WTC11 (cell line): Measurements from ENCODE around the gene CDH12. TPM values are rescaled to one million over a fixed set of nuclear protein-coding genes. Genes with fewer than 3 reads are reported as not detected.

Source experiments
- ATAC-seq: fragments of 200-7000 bp; cut with Tn5 transposase; 2 replicates; pipeline ENCODE4 v1.10.0; 2021; ENCODE audit warnings: mild to moderate bottlenecking, moderate library complexity
- CTCF ChIA-PET: fragments of 300-600 bp; sonication (Branson Sonifier 250); formaldehyde crosslinking; loops from one replicate; lab custom pipeline; 2021; ENCODE audit warnings: antibody characterized with exemption; lab: Charles Lee
- POLR2A ChIA-PET: fragments of 350-600 bp; sonication (Branson Sonifier 250); formaldehyde crosslinking; loops from one replicate; lab custom pipeline; 2021; ENCODE audit warnings: antibody characterized with exemption; lab: Charles Lee
- DNase-seq: peaks from one replicate; pipeline ENCODE4 v3.0.0; 2021; ENCODE audit warnings: low spot score
- H3K27ac Mint-ChIP-seq: 2 replicates; pipeline ENCODE4 v1.8.0; 2021; ENCODE audit warnings: mixed read lengths
- H3K27me3 Mint-ChIP-seq: 2 replicates; pipeline ENCODE4 v1.8.0; 2021; ENCODE audit warnings: low read depth, mild to moderate bottlenecking, moderate library complexity, mixed read lengths
- H3K36me3 Mint-ChIP-seq: 2 replicates; pipeline ENCODE4 v1.8.0; 2021; ENCODE audit warnings: mixed read lengths
- H3K4me1 Mint-ChIP-seq: 2 replicates; pipeline ENCODE4 v1.8.0; 2022; ENCODE audit warnings: mixed read lengths
- H3K4me3 Mint-ChIP-seq: 2 replicates; pipeline ENCODE4 v1.8.0; 2021; ENCODE audit warnings: mild to moderate bottlenecking, moderate library complexity, mixed read lengths
- H3K9me3 Mint-ChIP-seq: 2 replicates; pipeline ENCODE4 v1.8.0; 2021; ENCODE audit warnings: mixed read lengths
- CBFB ChIP-seq: sonication (generic); formaldehyde crosslinking; IDR thresholded peaks from 2 replicates; pipeline ENCODE4 v1.8.1; 2022; ENCODE audit warnings: mild to moderate bottlenecking, low read depth, missing genetic modification reagents
- CDX4 ChIP-seq: fragments of 250-450 bp; sonication (Bioruptor Pico); IDR thresholded peaks from 2 replicates; pipeline ENCODE4 v1.9.0; 2021; ENCODE audit warnings: moderate library complexity, mild to moderate bottlenecking, inconsistent platforms, borderline replicate concordance
- CREM ChIP-seq: sonication (generic); formaldehyde crosslinking; IDR thresholded peaks from 2 replicates; pipeline ENCODE4 v1.8.1; 2022; ENCODE audit warnings: mild to moderate bottlenecking, missing genetic modification reagents, moderate library complexity
- E2F4 ChIP-seq: sonication (generic); formaldehyde crosslinking; IDR thresholded peaks from 2 replicates; pipeline ENCODE4 v1.8.1; 2022; ENCODE audit warnings: low read depth, mild to moderate bottlenecking, moderate library complexity, missing genetic modification reagents, borderline replicate concordance
- EMX1 ChIP-seq: fragments of 250-450 bp; sonication (Bioruptor Pico); IDR thresholded peaks from 2 replicates; pipeline ENCODE4 v1.8.0; 2021; ENCODE audit warnings: mild to moderate bottlenecking
- HMGA2 ChIP-seq: fragments of 250-450 bp; sonication (Bioruptor Pico); IDR thresholded peaks from 2 replicates; pipeline ENCODE4 v1.4.0; 2021; ENCODE audit warnings: mild to moderate bottlenecking, moderate library complexity
- IRF2 ChIP-seq: sonication (generic); formaldehyde crosslinking; IDR thresholded peaks from 2 replicates; pipeline ENCODE4 v1.8.0; 2022; ENCODE audit warnings: low read depth, missing genetic modification reagents, borderline replicate concordance
- JAZF1 ChIP-seq: fragments of 250-450 bp; sonication (Bioruptor Pico); IDR thresholded peaks from 2 replicates; pipeline ENCODE4 v1.9.0; 2021; ENCODE audit warnings: moderate library complexity, mild to moderate bottlenecking, inconsistent platforms
- MLX ChIP-seq: sonication (generic); formaldehyde crosslinking; IDR thresholded peaks from 2 replicates; pipeline ENCODE4 v1.8.1; 2023; ENCODE audit warnings: mild to moderate bottlenecking, missing genetic modification reagents, moderate library complexity
- MXD4 ChIP-seq: fragments of 250-450 bp; sonication (Bioruptor Pico); IDR thresholded peaks from 2 replicates; pipeline ENCODE4 v1.8.0; 2021; ENCODE audit warnings: mild to moderate bottlenecking, moderate library complexity, borderline replicate concordance
- NFE2L1 ChIP-seq: sonication (generic); formaldehyde crosslinking; IDR thresholded peaks from 2 replicates; pipeline ENCODE4 v1.8.1; 2023; ENCODE audit warnings: missing genetic modification reagents
- NR1H2 ChIP-seq: sonication (generic); formaldehyde crosslinking; IDR thresholded peaks from 2 replicates; pipeline ENCODE4 v1.9.0; 2021; ENCODE audit warnings: mild to moderate bottlenecking, moderate library complexity, missing genetic modification reagents
- NR2C2 ChIP-seq: sonication (generic); formaldehyde crosslinking; IDR thresholded peaks from 2 replicates; pipeline ENCODE4 v1.8.0; 2022; ENCODE audit warnings: mild to moderate bottlenecking, missing genetic modification reagents
- NR3C1 ChIP-seq: sonication (generic); formaldehyde crosslinking; conservative IDR thresholded peaks from 2 replicates; pipeline ENCODE4 v1.8.1; 2023; ENCODE audit warnings: low read depth, mild to moderate bottlenecking, missing genetic modification reagents
- SMAD3 ChIP-seq: sonication (generic); formaldehyde crosslinking; IDR thresholded peaks from 2 replicates; pipeline ENCODE4 v1.8.0; 2022; ENCODE audit warnings: missing genetic modification reagents, mild to moderate bottlenecking, borderline replicate concordance
- SP1 ChIP-seq: sonication (generic); formaldehyde crosslinking; conservative IDR thresholded peaks from 2 replicates; pipeline ENCODE4 v1.8.1; 2022; ENCODE audit warnings: missing genetic modification reagents
- TEAD1 ChIP-seq: sonication (generic); formaldehyde crosslinking; IDR thresholded peaks from 2 replicates; pipeline ENCODE4 v1.8.0; 2022; ENCODE audit warnings: mild to moderate bottlenecking, missing genetic modification reagents
- USF1 ChIP-seq: sonication (generic); formaldehyde crosslinking; IDR thresholded peaks from 2 replicates; pipeline ENCODE4 v1.8.0; 2022; ENCODE audit warnings: mild to moderate bottlenecking, missing genetic modification reagents
- ZNF121 ChIP-seq: sonication (generic); formaldehyde crosslinking; IDR thresholded peaks from 2 replicates; pipeline ENCODE4 v1.8.0; 2023; ENCODE audit warnings: missing genetic modification reagents
- ZNF138 ChIP-seq: sonication (generic); formaldehyde crosslinking; conservative IDR thresholded peaks from 2 replicates; pipeline ENCODE4 v1.8.1; 2022; ENCODE audit warnings: mild to moderate bottlenecking, moderate library complexity, missing genetic modification reagents
- ZNF281 ChIP-seq: sonication (generic); formaldehyde crosslinking; IDR thresholded peaks from 2 replicates; pipeline ENCODE4 v1.8.0; 2023; ENCODE audit warnings: mild to moderate bottlenecking, missing genetic modification reagents
- ZNF317 ChIP-seq: sonication (generic); formaldehyde crosslinking; IDR thresholded peaks from 2 replicates; pipeline ENCODE4 v1.8.1; 2023; ENCODE audit warnings: low read depth, mild to moderate bottlenecking, moderate library complexity, missing genetic modification reagents, borderline replicate concordance
- ZNF396 ChIP-seq: fragments of 250-450 bp; sonication (Bioruptor Pico); IDR thresholded peaks from 2 replicates; pipeline ENCODE4 v1.8.0; 2021; ENCODE audit warnings: mild to moderate bottlenecking, moderate library complexity, borderline replicate concordance
- ZNF416 ChIP-seq: fragments of 250-450 bp; sonication (Bioruptor Pico); IDR thresholded peaks from 2 replicates; pipeline ENCODE4 v1.9.0; 2021; ENCODE audit warnings: mild to moderate bottlenecking, inconsistent platforms
- ZNF423 ChIP-seq: fragments of 250-450 bp; sonication (Bioruptor Pico); IDR thresholded peaks from 2 replicates; pipeline ENCODE4 v2.1.2; 2022; ENCODE audit warnings: mild to moderate bottlenecking, moderate library complexity
- ZNF532 ChIP-seq: fragments of 250-450 bp; sonication (Bioruptor Pico); IDR thresholded peaks from 2 replicates; pipeline ENCODE4 v1.9.0; 2021; ENCODE audit warnings: mild to moderate bottlenecking, borderline replicate concordance
- total RNA-seq: library from RNA; stranded (reverse); gene quantifications from 3 replicates; pipeline ENCODE4 v1.2.3, GENCODE V29; 2021

The CDH12 gene
- total RNA-seq, 1 experiment from 2014 or later, result not detected

- POLR2A ChIA-PET, result no interaction called here
- CTCF ChIA-PET, result no interaction called here
- H3K27me3 Mint-ChIP-seq, result no peaks in the 10 kb centered on the region
- no peak for ATAC-seq
- TF ChIP-seq SP1 (CRISPR knock-in tag) (no peak), ZNF423 (CRISPR knock-in tag) (no peak), HMGA2 (CRISPR knock-in tag) (no peak), ZNF121 (no peak), ZNF317 (CRISPR knock-in tag) (no peak), ZNF416 (CRISPR knock-in tag) (no peak), TEAD1 (CRISPR knock-in tag) (no peak), ZNF532 (no peak), ZNF281 (no peak), SMAD3 (no peak), NR2C2 (CRISPR knock-in tag) (no peak)
- TF ChIP-seq, all 79 proteins: peak for 0
- Mint-ChIP-seq H3K27ac (no peak overlapping the region), H3K36me3 (no peaks in the 10 kb centered on the region), H3K9me3 (no peaks in the 10 kb centered on the region), H3K4me1 (no peaks in the 10 kb centered on the region), H3K4me3 (no peak overlapping the region)
- DNase-seq, result no peak
These were observed 143.4 kb downstream of the CDH12 start for GRCh38 chr5:22709743-22710142.

- ChIA-PET CTCF (no interaction called here), POLR2A (no interaction called here)
- Mint-ChIP-seq H3K4me1 (no peaks in the 10 kb centered on the region), H3K36me3 (no peaks in the 10 kb centered on the region), H3K27me3 (no peaks in the 10 kb centered on the region), H3K4me3 (no peak overlapping the region), H3K9me3 (no peaks in the 10 kb centered on the region), H3K27ac (no peak overlapping the region)
- peak; percentile 41 for DNase-seq
- peak; percentile 78 for ATAC-seq
- TF ChIP-seq CREM (CRISPR knock-in tag), result no peak
- TF ChIP-seq MXD4 (CRISPR knock-in tag), result no peak
- no peak for TF ChIP-seq HMGA2 (CRISPR knock-in tag)
- TF ChIP-seq ZNF396 (CRISPR knock-in tag), result no peak
- TF ChIP-seq ZNF138 (CRISPR knock-in tag), result no peak
- TF ChIP-seq NR1H2, result no peak
- no peak for TF ChIP-seq E2F4 (CRISPR knock-in tag)
- no peak for TF ChIP-seq EMX1 (CRISPR knock-in tag)
- no peak for TF ChIP-seq MLX
- no peak for TF ChIP-seq CDX4 (CRISPR knock-in tag)
- no peak for TF ChIP-seq IRF2 (CRISPR knock-in tag)
- TF ChIP-seq USF1 (CRISPR knock-in tag), result no peak
- no peak for TF ChIP-seq NFE2L1 (CRISPR knock-in tag)
- no peak for TF ChIP-seq NR3C1 (CRISPR knock-in tag)
- no peak for TF ChIP-seq CBFB (CRISPR knock-in tag)
- no peak for TF ChIP-seq JAZF1 (CRISPR knock-in tag)
These were observed 144.3 kb downstream of the CDH12 start for GRCh38 chr5:22708770-22709328.
